AG04449 (cell line): Measurements from ENCODE around the gene GRHL3.

Experiments
- CTCF ChIA-PET: fragments of 350-600 bp; formaldehyde crosslinking; extraction: SDS; loops from one replicate; lab custom pipeline; 2021; ENCODE audit warnings: antibody characterized with exemption; lab: Yijun Ruan, JAX
- POLR2A ChIA-PET: fragments of 400-600, 350-600 bp; formaldehyde crosslinking; extraction: SDS; loops from one replicate; lab custom pipeline; 2020; ENCODE audit warnings: antibody characterized with exemption, inconsistent platforms; lab: Yijun Ruan, JAX
- DNase-seq: peaks from one replicate; pipeline ENCODE4 v3.0.0-alpha.2; 2010; ENCODE audit warnings: low read depth, low spot score
- H3K4me3 ChIP-seq: 2 replicates; pipeline ENCODE4 v1.5.1; 2011; ENCODE audit warnings: low read depth, mild to moderate bottlenecking, control low read depth, low read length
- CTCF ChIP-seq: IDR thresholded peaks from one replicate; pipeline ENCODE4 v1.5.1; 2011; ENCODE audit warnings: mild to moderate bottlenecking, moderate library complexity, low read length, control low read depth, inconsistent platforms; ENCODE audit not compliant: insufficient read depth; ENCODE audit errors: missing control alignments

The GRHL3 gene

GRCh38 chr1:24311234-24311633 is 7.9 kb upstream of the GRHL3 start:
- POLR2A ChIA-PET, result no interaction called here
- TF ChIP-seq CTCF, result no peak
- H3K4me3 ChIP-seq, result no peak overlapping the region
- DNase-seq, result no peak
- CTCF ChIA-PET, result interaction anchor here (3.4 kb wide), 1 partner anchor 81 kb away, joined by 15 read pairs; no protein-coding TSS in a partner anchor

- no peak for DNase-seq
- POLR2A ChIA-PET, result no interaction called here
- TF ChIP-seq CTCF, result no peak
- CTCF ChIA-PET, result interaction anchor here (1.6 kb wide), 1 partner anchor 17 kb away, joined by 7 read pairs; no protein-coding TSS in a partner anchor
- H3K4me3 ChIP-seq, result no peak overlapping the region
Observed at GRCh38 chr1:24311741-24312140, 7.4 kb upstream of the GRHL3 start.

- no peak for DNase-seq
- no peak overlapping the region for H3K4me3 ChIP-seq
- no peak for TF ChIP-seq CTCF
- ChIA-PET POLR2A (no interaction called here), CTCF (no interaction called here)
Observed at GRCh38 chr1:24315391-24315790, 3.8 kb upstream of the GRHL3 start.

- no peak overlapping the region for H3K4me3 ChIP-seq
- ChIA-PET POLR2A (interaction anchor here (0.6 kb wide), 1 partner anchor 78 kb away, joined by 3 read pairs; no protein-coding TSS in a partner anchor), CTCF (interaction anchor here (1.0 kb wide), 2 partner anchors 8 to 14 kb away, joined by 3 read pairs; no protein-coding TSS in a partner anchor)
- no peak for TF ChIP-seq CTCF
- no peak for DNase-seq
Observed at GRCh38 chr1:24316645-24317044, 2.5 kb upstream of the GRHL3 start.

GRCh38 chr1:24317081-24317480 is 2.1 kb upstream of the GRHL3 start:
- no peak overlapping the region for H3K4me3 ChIP-seq
- ChIA-PET POLR2A (interaction anchor here (0.6 kb wide), 1 partner anchor 77 kb away, joined by 3 read pairs; no protein-coding TSS in a partner anchor), CTCF (interaction anchor here (1.0 kb wide), 1 partner anchor 13 kb away, joined by 3 read pairs; no protein-coding TSS in a partner anchor)
- TF ChIP-seq CTCF, result no peak
- DNase-seq, result no peak

GRCh38 chr1:24317956-24318614 is 1.1 kb upstream of the GRHL3 start:
- H3K4me3 ChIP-seq, result no peak overlapping the region
- CTCF ChIA-PET, result no interaction called here
- TF ChIP-seq CTCF, result no peak
- POLR2A ChIA-PET, result no interaction called here
- no peak for DNase-seq
